K562 (cell line): ENCODE measurements around the gene RPS8. TPM values are rescaled to one million over a fixed set of nuclear protein-coding genes. Genes with fewer than 3 reads are reported as not detected.
A peak's percentile ranks its signal among the peaks of the same experiment; 100 is the strongest.

Source experiments
- ARID3B ChIP-seq: fragments of 250-450 bp; sonication (Bioruptor Pico); IDR thresholded peaks from 2 replicates; pipeline ENCODE4 v1.4.0; 2020; ENCODE audit warnings: borderline replicate concordance
- ARID4B ChIP-seq: sonication (generic); formaldehyde crosslinking; IDR thresholded peaks from 2 replicates; pipeline ENCODE4 v1.8.0; 2022; ENCODE audit warnings: mild to moderate bottlenecking, missing genetic modification reagents
- E2F5 ChIP-seq: sonication (generic); formaldehyde crosslinking; IDR thresholded peaks from 2 replicates; pipeline ENCODE4 v1.8.0; 2022; ENCODE audit warnings: mild to moderate bottlenecking, missing genetic modification reagents
- ELK3 ChIP-seq: fragments of 450-650 bp; formaldehyde crosslinking; IDR thresholded peaks from 2 replicates; pipeline ENCODE4 v1.4.0; 2020; ENCODE audit warnings: mild to moderate bottlenecking
- PRPF4 ChIP-seq: fragments of 200-400 bp; formaldehyde crosslinking; IDR thresholded peaks from one replicate; pipeline ENCODE4 v1.6.1; 2017; ENCODE audit warnings: low read length, low read depth, mild to moderate bottlenecking; ENCODE audit not compliant: insufficient read depth, poor library complexity, severe bottlenecking
- RBM39 ChIP-seq: fragments of 200-400 bp; formaldehyde crosslinking; optimal IDR thresholded peaks from 2 replicates; pipeline ENCODE3; 2018; ENCODE audit warnings: low read depth, low read length
- TGIF2 ChIP-seq: sonication (generic); formaldehyde crosslinking; IDR thresholded peaks from 2 replicates; pipeline ENCODE4 v1.8.1; 2022; ENCODE audit warnings: mild to moderate bottlenecking, missing genetic modification reagents, moderate library complexity
- ZBTB12 ChIP-seq: fragments of 250-450 bp; sonication (Bioruptor Pico); IDR thresholded peaks from 2 replicates; pipeline ENCODE4 v1.4.0; 2020
- ZBTB9 ChIP-seq: fragments of 450-650 bp; formaldehyde crosslinking; IDR thresholded peaks from 2 replicates; pipeline ENCODE4 v1.4.0; 2020; ENCODE audit warnings: mild to moderate bottlenecking, moderate library complexity
- polyA plus RNA-seq, 8 experiments: library from polyadenylated mRNA; depleted of rRNA in 4 of 8; stranded (reverse) in 5 of 8; unstranded in 3 of 8; fragments of >200 nt; fragmentation: Nextera tagmentation in 2 of 8; fragmentation: Illumina TruSeq in 1 of 8; extraction: Ambion mirVana in 2 of 8; extraction: Trizol in 1 of 8; gene quantifications; 2 replicates each; pipeline versions ENCODE4 v1.2.1 to v1.2.3, GENCODE V29; 2011 to 2014; ENCODE audit warnings: inconsistent platforms in 1 of 8, missing spikeins in 1 of 8
- total RNA-seq, 7 experiments: library from RNA; depleted of rRNA in 6 of 7; stranded (reverse); fragments of >200 nt in 6 of 7; fragmentation: Illumina TruSeq in 2 of 7; extraction: Trizol in 2 of 7; gene quantifications; 2 replicates each; pipeline versions ENCODE4 v1.2.1 to v1.2.3, GENCODE V29; 2011 to 2021; ENCODE audit warnings: low replicate concordance in 1 of 7

The RPS8 gene
- total and polyA plus RNA-seq, 9 of the 15 experiments (the other 6 are each of a cell fraction or from before 2014, with no cell fraction given): 2,431 to 4,168 (median 3,109) TPM

GRCh38 chr1:44739307-44740178 is 35.8 kb upstream of the RPS8 start, which contains the start of gene KIF2C (continued):
- TF ChIP-seq ARID4B (CRISPR knock-in tag) (peak; percentile 73; the same call in 1 of the 2 replicates), E2F5 (CRISPR knock-in tag) (peak; percentile 96), ZBTB9 (CRISPR knock-in tag) (no peak), RBM39 (peak; percentile 40), ELK3 (CRISPR knock-in tag) (no peak), ARID3B (CRISPR knock-in tag) (no peak), ZBTB12 (peak; percentile 87), PRPF4 (no peak), TGIF2 (CRISPR knock-in tag) (no peak; the same call in 1 of the 2 replicates)
